ENCODE data around the gene RIPK1. TPM values are rescaled to one million over a fixed set of nuclear protein-coding genes. Genes with fewer than 3 reads are reported as not detected.

RIPK1 gene
- total and polyA plus RNA-seq, 2 of the 8 experiments (the other 6 are each of a cell fraction or from before 2014, with no cell fraction given) = 5.9 to 22.9 TPM

DNA sequence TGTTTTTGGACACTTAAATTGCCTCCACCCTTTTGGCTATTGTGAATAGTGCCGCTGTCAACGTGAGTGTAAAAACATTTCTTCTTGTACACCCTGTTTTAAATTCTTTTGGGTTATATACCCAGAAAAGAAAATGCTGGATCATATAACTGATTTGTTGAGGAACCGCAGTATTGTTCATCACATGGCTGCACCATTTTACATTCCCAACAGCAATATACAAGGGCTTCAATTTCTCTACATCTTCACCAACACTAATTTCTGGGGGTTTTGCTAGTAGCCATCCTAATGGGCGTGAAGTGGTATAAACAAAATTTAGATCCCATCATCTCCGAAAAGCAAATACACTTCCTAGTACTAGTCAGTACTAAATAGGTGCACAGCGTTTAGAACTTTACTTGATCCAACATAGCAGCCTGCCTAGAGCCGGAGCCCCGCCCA, 49.6 kb downstream of the RIPK1 start:
- POLR2A ChIA-PET (ENCODE audit: partially characterized antibody) = interaction anchor here (1.5 kb wide), 1 partner anchor 9 kb away, joined by 5 read pairs; no protein-coding TSS in a partner anchor

More for the DNA sequence above, 49.6 kb downstream of the RIPK1 start:
- H4K20me1 ChIP-seq (replicated peaks in 1 of 2; ENCODE audit: control insufficient read depth in 1 of 2, insufficient read depth in 2 of 2, low read length in 2 of 2) = peaks cover 0 to 2% of the 10 kb centered on the region in 2 experiments
- 0 out of 2 replicates have a peak overlapping the region, but pooled peaks have one; percentile 98 for H2BK5ac ChIP-seq (ENCODE audit: low read depth, low read length)
- no peak overlapping the region for H2AK5ac ChIP-seq (ENCODE audit: low read depth, low read length)
- peak overlapping the region; percentile 96 for H3K27ac ChIP-seq (ENCODE audit: low read depth, low read length)
- no peak overlapping the region for H3K23ac ChIP-seq (ENCODE audit: insufficient read length)
- peaks cover 2% of the 10 kb centered on the region; the same call in 1 of the 2 replicates for H3K23me2 ChIP-seq (ENCODE audit: low read depth, low read length)
- H2BK12ac ChIP-seq (ENCODE audit: low read depth, low read length) = no peak overlapping the region
- H3K79me2 ChIP-seq (ENCODE audit: control insufficient read depth in 1 of 2, insufficient read depth in 2 of 2, low read length in 2 of 2) = peaks cover 0 to 8% of the 10 kb centered on the region in 2 experiments; a peak in 2 of 4 replicates
- H3K79me1 ChIP-seq (ENCODE audit: low read depth, low read length) = no peaks in the 10 kb centered on the region
- peak overlapping the region; percentile 51 for H4K5ac ChIP-seq (ENCODE audit: insufficient read length, low read depth, low read length)
- no peak overlapping the region for H2BK120ac ChIP-seq (replicated peaks; ENCODE audit: low read depth, low read length)
- H3K4me1 ChIP-seq (replicated peaks in 1 of 4; ENCODE audit: control insufficient read depth in 3 of 4, insufficient read depth in 4 of 4, low read length in 3 of 4) = peaks cover 0 to 10% (median 2%) of the 10 kb centered on the region in 4 experiments; a peak in 4 of 7 replicates
- H4K8ac ChIP-seq (ENCODE audit: extremely low read depth, insufficient read depth, low read length) = peak overlapping the region; percentile 98; the same call in 1 of the 2 replicates
- no peaks in the 10 kb centered on the region for H3K27me3 ChIP-seq (replicated peaks in 1 of 4; ENCODE audit: control insufficient read depth in 3 of 4, extremely low read depth in 1 of 4, insufficient read depth in 3 of 4, low read length in 3 of 4)
- FAIRE-seq = no peak
- H3K14ac ChIP-seq (ENCODE audit: insufficient read length) = no peak overlapping the region
- H3K56ac ChIP-seq (replicated peaks; ENCODE audit: insufficient read length, low read depth, low read length) = peak overlapping the region; percentile 91
- WGBS, 2 experiments (ENCODE audit: extremely low coverage in 1 of 2, insufficient coverage in 1 of 2, insufficient read length in 1 of 2, insufficient replicate concordance in 2 of 2, low coverage in 1 of 2, low lambda C conversion rate in 2 of 2, missing lambda C conversion rate in 1 of 2) = 19% methylated on average over 8 of the region's 8 CpGs; no CpG with 5 or more reads in 1 of the 2 experiments
- H3K4ac ChIP-seq (replicated peaks; ENCODE audit: insufficient read length, low read depth, low read length) = no peak overlapping the region
- H3K36me3 ChIP-seq (ENCODE audit: control insufficient read depth in 2 of 4, insufficient read depth in 4 of 4, low read length in 3 of 4) = peaks cover 0 to 9% (median 1%) of the 10 kb centered on the region in 4 experiments; a peak in 4 of 8 replicates
- peak overlapping the region; percentile 87 to 95 (median 88); a peak in 6 of 7 replicates for H3K9ac ChIP-seq (replicated peaks in 1 of 4; ENCODE audit: extremely low read depth in 1 of 4, low read depth in 3 of 4, low read length in 3 of 4)
- no peak overlapping the region for H2BK15ac ChIP-seq (ENCODE audit: low read length)
- H3K9me3 ChIP-seq (ENCODE audit: insufficient read depth in 2 of 2, low read depth in 1 of 2, low read length in 1 of 2) = no peaks in the 10 kb centered on the region
- H3K18ac ChIP-seq (ENCODE audit: extremely low read depth, low read length) = no peak overlapping the region
- H2AFZ ChIP-seq (ENCODE audit: low read length) = peak overlapping the region; percentile 90
- CTCF ChIA-PET (ENCODE audit: partially characterized antibody) = interaction anchor here (0.5 to 1.0 kb wide), 2 partner anchors 35 to 121 kb away, joined by 3 read pairs; no protein-coding TSS in a partner anchor
- peak overlapping the region; percentile 83 to 97 (median 84) for H3K4me3 ChIP-seq (ENCODE audit: extremely low read depth in 1 of 4, insufficient read depth in 2 of 4, low read depth in 3 of 4, low read length in 4 of 4)
- no peak for TF ChIP-seq EGR1 (IDR thresholded peaks at IDR 0.05; ENCODE audit: borderline replicate concordance, low read depth, low read length)
- no peak for TF ChIP-seq CEBPB (IDR thresholded peaks at IDR 0.05; ENCODE audit: low read depth, low read length)
- peak; percentile 33; the same call in 1 of the 2 replicates for TF ChIP-seq GTF2F1 (IDR thresholded peaks at IDR 0.05; ENCODE audit: borderline replicate concordance, low read depth, low read length)
- TF ChIP-seq SRF (IDR thresholded peaks at IDR 0.05; ENCODE audit: low read depth, low read length) = no peak
- H4K91ac ChIP-seq (replicated peaks; ENCODE audit: insufficient read length, low read length) = no peak overlapping the region
- DNase-seq (ENCODE audit: low read depth in 1 of 2, low spot score in 2 of 2) = no peak
- H2BK20ac ChIP-seq (ENCODE audit: low read length) = no peak overlapping the region
- peak overlapping the region; percentile 72 to 95 for H3K4me2 ChIP-seq (ENCODE audit: insufficient read depth in 1 of 2, low read depth in 2 of 2, low read length in 2 of 2)
